ENCODE data around the gene CCDC82. TPM values are rescaled to one million over a fixed set of nuclear protein-coding genes. Genes with fewer than 3 reads are reported as not detected.
A peak's percentile ranks its signal among the peaks of the same experiment; 100 is the strongest.

CCDC82 gene
- total RNA-seq, 3 donors from 2014 or later: 17.6 to 23.8 (median 20.7) TPM

DNA sequence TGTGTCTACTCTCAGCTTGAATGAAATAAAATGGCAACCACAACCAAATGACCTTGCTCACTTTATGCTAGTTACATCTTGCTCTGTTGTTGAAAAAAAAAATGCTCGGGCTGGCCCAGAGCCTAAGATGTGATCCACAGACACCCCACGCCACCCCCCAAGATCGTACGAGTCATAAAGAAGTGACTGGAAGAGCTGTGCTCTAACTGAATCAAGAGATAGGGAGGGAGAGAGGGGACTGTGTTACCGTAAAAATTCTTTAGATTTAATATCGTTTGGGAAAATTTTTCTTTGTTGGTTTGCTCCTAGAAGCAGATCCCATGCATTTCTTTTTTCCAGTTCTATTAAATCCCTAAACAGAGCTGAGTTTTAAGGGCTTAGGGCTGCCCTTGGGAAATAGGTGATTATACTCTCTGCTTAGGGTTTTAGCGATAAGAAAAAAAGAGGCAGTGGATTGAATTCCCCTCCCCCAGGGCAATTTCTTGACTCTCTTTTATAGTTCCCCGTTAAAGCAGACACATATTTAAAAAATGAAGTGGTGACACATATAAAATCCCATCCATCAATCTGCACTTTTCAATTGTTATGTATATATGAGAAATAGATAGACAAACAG is 61.2 kb downstream of the CCDC82 start:
- DNase-seq (no peak), ATAC-seq (no peak)
- H3K4me3 Mint-ChIP-seq: no peak overlapping the region
- H3K4me1 Mint-ChIP-seq (ENCODE audit: low read depth): peaks cover 76% of the 10 kb centered on the region
- no peaks in the 10 kb centered on the region for H3K9me3 Mint-ChIP-seq
- peaks cover 43% of the 10 kb centered on the region for H3K36me3 Mint-ChIP-seq (ENCODE audit: insufficient read depth)
- no peaks in the 10 kb centered on the region for H3K27me3 Mint-ChIP-seq (ENCODE audit: low read depth)

DNA sequence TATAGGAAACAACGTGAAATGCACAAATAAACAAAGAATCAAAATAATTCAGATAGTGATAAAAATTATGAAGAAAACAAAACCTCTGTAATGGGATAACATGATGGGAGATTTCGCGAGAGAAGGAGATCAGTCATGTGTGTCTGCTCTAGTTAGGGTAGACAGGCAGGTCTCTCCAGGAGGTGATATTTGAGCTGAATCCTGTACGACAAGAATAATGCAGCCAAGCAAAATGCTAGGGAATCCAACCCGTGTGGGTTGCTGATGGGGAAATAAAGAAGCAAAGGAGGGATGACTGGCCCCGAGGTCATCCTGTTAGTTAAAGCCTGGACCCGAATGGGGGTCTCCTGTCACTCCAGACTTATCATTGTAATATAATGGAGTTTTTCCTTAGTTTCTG is 62.8 kb downstream of the CCDC82 start:
- Mint-ChIP-seq H3K36me3 (ENCODE audit: insufficient read depth) (peaks cover 44% of the 10 kb centered on the region), H3K4me1 (ENCODE audit: low read depth) (peaks cover 71% of the 10 kb centered on the region), H3K9me3 (no peaks in the 10 kb centered on the region), H3K27me3 (ENCODE audit: low read depth) (no peaks in the 10 kb centered on the region), H3K4me3 (no peak overlapping the region)
- DNase-seq (no peak), ATAC-seq (no peak)

DNA sequence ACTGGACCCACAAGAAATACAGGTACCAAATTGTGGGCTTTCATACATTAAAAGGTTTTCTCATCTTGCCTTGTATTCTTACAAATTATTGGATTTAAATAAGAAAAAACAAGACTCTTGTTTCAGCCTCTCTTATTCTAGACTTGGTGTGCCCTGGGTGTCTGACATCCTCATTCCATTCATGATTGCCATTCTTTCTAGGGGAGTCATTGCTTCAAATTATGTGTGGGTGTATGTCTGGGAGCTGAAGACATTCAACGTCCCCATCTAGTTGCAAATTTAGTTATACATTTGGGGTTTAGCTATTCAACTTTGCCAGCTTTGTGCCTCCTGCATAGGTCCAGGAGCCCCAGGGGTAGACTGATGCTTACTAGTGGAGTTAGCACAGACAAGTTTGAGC is 64.8 kb downstream of the CCDC82 start:
- Mint-ChIP-seq H3K27me3 (ENCODE audit: low read depth) (no peaks in the 10 kb centered on the region), H3K4me1 (ENCODE audit: low read depth) (peaks cover 74% of the 10 kb centered on the region), H3K9me3 (no peaks in the 10 kb centered on the region), H3K4me3 (no peak overlapping the region), H3K36me3 (ENCODE audit: insufficient read depth) (peaks cover 57% of the 10 kb centered on the region)
- ATAC-seq: no peak
- no peak for DNase-seq

- H3K27me3 Mint-ChIP-seq (ENCODE audit: low read depth): no peaks in the 10 kb centered on the region
- peaks cover 52% of the 10 kb centered on the region for H3K36me3 Mint-ChIP-seq (ENCODE audit: insufficient read depth)
- peaks cover 74% of the 10 kb centered on the region for H3K4me1 Mint-ChIP-seq (ENCODE audit: low read depth)
- no peak for DNase-seq
- no peak overlapping the region for H3K4me3 Mint-ChIP-seq
- no peak for ATAC-seq
- H3K9me3 Mint-ChIP-seq: no peaks in the 10 kb centered on the region
Measured at GRCh38 chr11:96323642-96323985, 66.1 kb downstream of the CCDC82 start.

- H3K4me1 Mint-ChIP-seq (ENCODE audit: low read depth): peaks cover 77% of the 10 kb centered on the region
Measured at GRCh38 chr11:96322775-96323641, 66.7 kb downstream of the CCDC82 start.

GRCh38 chr11:96321091-96321490 is 68.6 kb downstream of the CCDC82 start:
- peaks cover 65% of the 10 kb centered on the region for H3K36me3 Mint-ChIP-seq (ENCODE audit: insufficient read depth)
- H3K9me3 Mint-ChIP-seq: no peaks in the 10 kb centered on the region
- ATAC-seq (no peak), DNase-seq (no peak)
- H3K27me3 Mint-ChIP-seq (ENCODE audit: low read depth): no peaks in the 10 kb centered on the region
- H3K4me1 Mint-ChIP-seq (ENCODE audit: low read depth): peaks cover 90% of the 10 kb centered on the region
- no peak overlapping the region for H3K4me3 Mint-ChIP-seq

More at GRCh38 chr11:96322775-96323641, 66.7 kb downstream of the CCDC82 start:
- Mint-ChIP-seq H3K4me3 (no peak overlapping the region), H3K9me3 (no peaks in the 10 kb centered on the region), H3K27me3 (ENCODE audit: low read depth) (no peaks in the 10 kb centered on the region), H3K36me3 (ENCODE audit: insufficient read depth) (peaks cover 56% of the 10 kb centered on the region)
- DNase-seq: no peak
- ATAC-seq: no peak

DNA sequence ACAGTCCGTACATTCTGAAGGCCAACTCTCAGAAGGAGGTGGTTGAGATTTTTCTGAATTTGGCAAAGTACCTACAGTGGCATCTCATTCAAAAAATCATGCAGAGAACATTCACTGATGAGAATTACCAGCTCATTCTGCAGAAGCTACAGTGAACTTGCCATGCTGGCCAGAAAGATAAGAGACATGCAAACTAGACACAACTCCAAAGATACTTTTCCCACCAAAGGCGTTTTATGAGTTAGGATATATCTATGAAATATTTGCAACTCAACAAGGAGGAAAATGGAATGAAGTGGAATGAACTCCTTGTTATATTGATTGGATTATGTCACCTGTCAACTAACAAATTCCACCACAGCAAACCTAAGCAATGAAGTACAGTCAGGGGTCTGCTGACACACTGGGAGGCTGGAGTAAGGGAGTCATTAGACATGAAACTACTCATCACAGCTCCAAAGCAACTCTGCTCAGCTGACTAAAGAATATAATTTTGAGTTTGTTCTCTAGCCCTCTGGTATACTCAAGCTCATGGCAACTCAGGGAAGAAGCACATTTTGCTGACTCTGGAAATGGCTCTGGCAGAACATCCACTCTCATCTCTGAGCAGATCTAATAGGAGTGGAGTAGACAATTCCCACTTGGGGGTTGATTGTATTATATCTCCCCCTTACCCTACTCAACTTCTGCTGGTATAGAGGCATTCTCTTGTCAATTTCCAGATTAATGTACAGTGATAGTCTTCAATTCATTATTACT is 69.6 kb downstream of the CCDC82 start:
- no peaks in the 10 kb centered on the region for H3K9me3 Mint-ChIP-seq
- no peak for DNase-seq
- peak; percentile 58 to 62 for ATAC-seq
- no peak overlapping the region for H3K4me3 Mint-ChIP-seq
- H3K4me1 Mint-ChIP-seq (ENCODE audit: low read depth): peaks cover 90% of the 10 kb centered on the region
- peaks cover 67% of the 10 kb centered on the region for H3K36me3 Mint-ChIP-seq (ENCODE audit: insufficient read depth)
- H3K27me3 Mint-ChIP-seq (ENCODE audit: low read depth): no peaks in the 10 kb centered on the region

DNA sequence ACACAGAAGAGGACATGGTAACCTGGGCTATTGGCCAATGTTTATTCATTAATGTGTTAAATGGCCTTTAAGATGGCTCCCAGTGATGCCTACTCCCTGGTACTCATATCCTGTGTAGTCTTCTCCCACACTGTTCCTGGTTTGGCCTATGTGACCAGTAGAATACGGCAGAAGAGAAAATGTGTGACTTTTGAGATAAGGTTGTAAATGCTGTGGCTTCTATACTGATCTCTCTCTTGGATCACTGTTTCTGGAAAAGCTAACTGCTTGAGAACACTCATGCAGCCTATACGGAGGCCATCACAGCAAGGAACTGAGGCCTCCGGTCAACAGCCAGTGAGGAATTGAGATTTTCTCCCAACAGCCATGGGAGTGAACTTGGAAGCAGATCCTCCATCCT is 70.9 kb downstream of the CCDC82 start:
- Mint-ChIP-seq H3K9me3 (no peaks in the 10 kb centered on the region), H3K4me3 (no peak overlapping the region), H3K36me3 (ENCODE audit: insufficient read depth) (peaks cover 64% of the 10 kb centered on the region), H3K27me3 (ENCODE audit: low read depth) (no peaks in the 10 kb centered on the region), H3K4me1 (ENCODE audit: low read depth) (peaks cover 90% of the 10 kb centered on the region)
- ATAC-seq (no peak), DNase-seq (no peak)

DNA sequence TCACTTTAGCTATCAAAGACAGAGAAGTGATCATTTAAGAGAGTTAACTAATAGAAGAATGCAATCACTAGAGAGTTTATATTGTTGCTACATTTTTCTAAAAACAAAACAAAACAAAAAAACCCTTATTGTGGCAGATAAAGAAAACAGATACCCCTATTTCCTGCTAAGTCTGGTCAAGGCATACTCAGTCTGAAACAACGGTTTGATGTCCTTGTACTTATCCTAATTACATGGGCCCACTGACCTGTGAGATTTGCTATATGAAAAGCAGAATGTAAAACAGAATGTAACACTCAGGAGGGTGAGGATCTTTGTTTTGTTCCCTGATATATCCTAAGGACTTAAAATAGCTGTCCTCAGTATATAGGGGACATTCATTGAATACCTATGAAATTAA is 71.3 kb downstream of the CCDC82 start:
- ATAC-seq: no peak
- Mint-ChIP-seq H3K9me3 (no peaks in the 10 kb centered on the region), H3K36me3 (ENCODE audit: insufficient read depth) (peaks cover 59% of the 10 kb centered on the region), H3K27me3 (ENCODE audit: low read depth) (no peaks in the 10 kb centered on the region), H3K4me1 (ENCODE audit: low read depth) (peaks cover 92% of the 10 kb centered on the region), H3K4me3 (peak overlapping the region; percentile 2)
- DNase-seq: no peak

DNA sequence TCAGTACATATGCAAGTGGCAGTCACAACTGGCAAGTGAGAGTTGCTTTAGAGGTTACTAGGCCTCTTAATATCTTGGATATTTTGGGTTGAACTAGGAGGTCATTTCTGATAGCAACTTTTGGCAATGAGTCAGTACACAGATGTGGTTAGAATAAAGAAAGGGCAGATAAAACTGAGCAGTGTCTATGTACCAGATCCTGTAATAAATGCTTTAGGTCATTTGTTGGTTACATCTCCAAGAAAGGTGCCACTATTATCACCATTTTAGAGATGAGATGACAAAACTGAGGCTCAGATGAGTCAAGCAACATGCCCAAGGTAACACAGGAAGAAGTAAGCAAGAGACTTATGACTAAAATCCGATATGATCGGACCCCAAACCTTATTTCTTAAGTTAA is 71.7 kb downstream of the CCDC82 start:
- Mint-ChIP-seq H3K4me1 (ENCODE audit: low read depth) (peaks cover 95% of the 10 kb centered on the region), H3K4me3 (peak overlapping the region; percentile 2), H3K9me3 (no peaks in the 10 kb centered on the region), H3K27me3 (ENCODE audit: low read depth) (no peaks in the 10 kb centered on the region), H3K36me3 (ENCODE audit: insufficient read depth) (peaks cover 55% of the 10 kb centered on the region)
- DNase-seq (no peak), ATAC-seq (peak; percentile 41 to 53)

DNA sequence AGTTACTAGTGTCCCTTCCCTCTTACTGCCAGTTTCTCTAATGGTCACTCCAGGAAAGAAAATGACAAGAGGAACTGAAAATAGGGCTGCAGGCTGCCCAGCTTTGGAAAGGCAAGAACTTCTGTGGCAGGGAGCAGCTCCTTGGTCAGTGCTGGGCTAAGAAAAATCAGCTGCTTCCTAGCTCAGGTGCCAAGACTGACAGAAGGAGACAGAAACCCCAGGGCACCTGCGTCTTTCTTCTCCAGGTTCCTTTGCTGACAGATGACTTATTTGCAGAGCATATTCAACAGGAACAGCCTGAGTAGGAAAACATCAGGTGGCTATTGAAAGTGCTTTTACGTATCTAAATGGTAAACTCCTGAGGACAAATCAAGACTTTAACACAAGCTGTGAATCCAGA is 72.1 kb downstream of the CCDC82 start:
- H3K27me3 Mint-ChIP-seq (ENCODE audit: low read depth): no peaks in the 10 kb centered on the region
- no peak overlapping the region for H3K4me3 Mint-ChIP-seq
- H3K4me1 Mint-ChIP-seq (ENCODE audit: low read depth): peaks cover 96% of the 10 kb centered on the region
- ATAC-seq: no peak
- no peak for DNase-seq
- peaks cover 55% of the 10 kb centered on the region for H3K36me3 Mint-ChIP-seq (ENCODE audit: insufficient read depth)
- H3K9me3 Mint-ChIP-seq: no peaks in the 10 kb centered on the region

- H3K36me3 Mint-ChIP-seq (ENCODE audit: insufficient read depth): peaks cover 53% of the 10 kb centered on the region
- H3K4me1 Mint-ChIP-seq (ENCODE audit: low read depth): peaks cover 93% of the 10 kb centered on the region
- no peak overlapping the region for H3K4me3 Mint-ChIP-seq
- DNase-seq (no peak), ATAC-seq (no peak)
- H3K9me3 Mint-ChIP-seq: no peaks in the 10 kb centered on the region
- no peaks in the 10 kb centered on the region for H3K27me3 Mint-ChIP-seq (ENCODE audit: low read depth)
Measured at GRCh38 chr11:96316869-96317268, 72.8 kb downstream of the CCDC82 start.

DNA sequence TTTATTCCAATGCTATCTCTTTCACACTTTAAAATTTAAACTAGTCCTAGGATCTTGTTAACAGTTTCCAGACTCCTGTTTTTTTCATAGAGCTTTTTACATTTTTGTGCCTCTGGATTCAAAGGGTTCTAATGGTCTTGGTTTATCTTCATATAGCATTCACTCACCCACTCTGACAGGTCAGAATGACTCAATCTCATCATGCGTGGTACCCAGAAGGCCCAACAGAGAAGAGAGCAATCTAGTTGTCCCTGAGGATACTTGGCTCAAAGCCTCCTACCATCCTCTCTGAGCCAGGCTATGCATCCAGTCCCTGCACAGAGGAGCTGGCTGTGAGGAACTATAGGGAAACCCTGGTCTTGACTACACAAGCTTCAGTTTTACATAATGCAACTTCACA is 74.2 kb downstream of the CCDC82 start:
- DNase-seq (no peak), ATAC-seq (no peak)
- H3K36me3 Mint-ChIP-seq (ENCODE audit: insufficient read depth): peaks cover 50% of the 10 kb centered on the region
- no peaks in the 10 kb centered on the region for H3K27me3 Mint-ChIP-seq (ENCODE audit: low read depth)
- H3K4me1 Mint-ChIP-seq (ENCODE audit: low read depth): peaks cover 89% of the 10 kb centered on the region
- no peak overlapping the region for H3K4me3 Mint-ChIP-seq
- no peaks in the 10 kb centered on the region for H3K9me3 Mint-ChIP-seq

DNA sequence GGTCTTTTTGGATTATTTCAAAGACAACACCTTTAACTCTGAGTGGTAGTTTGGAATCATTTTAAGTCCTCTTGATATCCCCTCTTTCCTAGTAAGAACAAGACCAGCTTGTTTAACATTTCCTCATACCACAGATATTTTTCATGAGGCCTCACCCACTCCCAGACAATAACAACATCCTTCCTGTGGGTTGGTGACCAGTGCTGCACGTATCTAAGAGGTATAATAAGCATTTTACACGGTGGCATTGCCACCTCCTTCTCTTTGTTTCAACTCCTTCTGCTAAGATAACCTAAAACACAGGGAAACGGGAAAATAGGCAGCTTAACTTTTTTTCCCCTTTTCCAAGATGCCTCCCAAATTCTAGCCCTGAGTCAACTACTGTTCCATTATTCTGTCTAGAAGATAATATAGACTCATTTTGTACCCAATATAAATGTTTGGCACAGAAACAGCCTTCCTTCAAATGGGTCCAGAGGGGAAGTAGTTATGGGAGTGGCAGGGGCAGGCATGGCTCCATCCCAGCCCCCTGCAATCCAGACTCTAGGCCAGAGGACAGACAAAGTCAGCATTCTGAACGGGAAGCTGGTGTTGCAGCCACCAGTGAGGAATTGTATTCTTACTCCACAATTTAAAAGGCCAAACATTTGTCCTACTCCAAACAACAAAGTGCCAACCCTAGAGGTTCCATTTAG is 75.2 kb downstream of the CCDC82 start:
- Mint-ChIP-seq H3K36me3 (ENCODE audit: insufficient read depth) (peaks cover 41% of the 10 kb centered on the region), H3K9me3 (no peaks in the 10 kb centered on the region), H3K4me1 (ENCODE audit: low read depth) (peaks cover 82% of the 10 kb centered on the region), H3K27me3 (ENCODE audit: low read depth) (no peaks in the 10 kb centered on the region), H3K4me3 (no peak overlapping the region)
- DNase-seq (no peak), ATAC-seq (no peak)

Data from activated T-cell treated with anti-CD3 and anti-CD28 coated beads, Interleukin-2, amount 50 U/mL, for 4 hours (primary cell).